Articular chondrocyte of knee joint (primary cell): ENCODE data around the gene HIP1. TPM values are rescaled to one million over a fixed set of nuclear protein-coding genes. Genes with fewer than 3 reads are reported as not detected.

Experiments used
- small RNA-seq: library from RNA; depleted of rRNA; stranded (forward); fragments of <200 nt; gene quantifications from one replicate; pipeline ENCODE3, GENCODE V24; 2012
- total RNA-seq: library from RNA; depleted of rRNA; stranded (reverse); fragments of >200 nt; gene quantifications from 2 replicates; pipeline ENCODE4 v1.2.3, GENCODE V29; 2012

HIP1 gene
- 13.7 and 14.4 TPM in 2 replicates for total RNA-seq

GRCh38 chr7:75738604-75738974 lies at the start of gene HIP1:
HIP1 (minus strand) TSS chr7:75738941; CDS start chr7:75738920, 21 bp downstream.

GRCh38 chr7:75772081-75773077 lies 33.6 kb upstream of the HIP1 start, which contains the start of gene CCL26:
CCL26 (minus strand) TSS chr7:75772211; CDS start chr7:75772176, 35 bp downstream.

GRCh38 chr7:75492020-75492419 lies 246.7 kb downstream of the HIP1 start, which contains the start of gene SPDYE5:
SPDYE5 (plus strand) TSS chr7:75492320; CDS start chr7:75494048, 1,728 bp downstream.

DNA sequence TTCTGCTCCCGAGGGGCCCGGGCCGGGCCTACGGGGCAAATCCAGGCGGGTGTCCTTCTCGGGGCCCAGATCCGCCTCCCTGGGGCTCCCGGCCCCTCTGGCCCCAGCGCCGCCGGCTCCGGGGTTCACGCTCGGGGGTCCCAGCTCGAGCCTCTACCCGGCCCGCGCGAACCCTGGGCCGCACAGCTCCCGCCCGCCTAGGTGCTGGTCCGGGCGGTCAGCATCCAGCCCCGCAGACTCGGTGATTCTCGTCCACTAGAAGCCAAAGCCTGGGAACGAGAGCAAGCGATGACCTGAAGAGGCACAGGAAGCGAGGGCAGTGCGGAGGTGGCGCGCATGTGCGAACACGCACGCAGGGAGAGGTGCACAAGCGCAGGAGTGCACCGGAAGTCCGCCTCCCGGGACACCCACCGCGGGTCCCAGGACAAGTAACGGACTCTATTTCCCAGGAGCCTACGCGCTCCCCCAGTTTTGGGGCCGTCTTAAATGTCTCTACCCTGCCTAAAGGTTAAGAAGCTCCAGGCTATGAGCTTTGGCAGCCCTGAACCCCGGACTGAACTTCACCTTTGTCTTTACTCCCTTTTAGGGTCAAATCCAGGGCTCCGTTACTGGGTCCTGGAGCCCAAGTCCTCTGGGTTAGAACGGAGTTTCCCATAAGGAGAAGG lies 252.6 kb downstream of the HIP1 start, which contains the start of gene POM121C:
TSS of gene POM121C (minus strand) at position 321 of the 665 bp plus-strand sequence. CDS start 44,803 bp downstream, outside the sequence.

Small RNA genes within 50 kb of the gene (small RNA-seq; reads per million reads assigned to genes)
- gene AC211429.1 (not detected), gene RF00019 (not detected)

Other genes with a start within 250 kb of the HIP1 start
- gene SPDYE5, start 246.6 kb downstream of the HIP1 start, total RNA-seq: 0.11 and 0.13 TPM in 2 replicates
- 0.65 and 1.2 TPM in 2 replicates for gene CCL26, start 33.3 kb upstream of the HIP1 start, total RNA-seq
- not detected in 2 replicates for gene CCL24, start 74.9 kb upstream of the HIP1 start, total RNA-seq
- 23.3 and 23.5 TPM in 2 replicates for gene RHBDD2, start 140.1 kb upstream of the HIP1 start, total RNA-seq
- 42.0 and 46.5 TPM in 2 replicates for gene POR, start 176.2 kb upstream of the HIP1 start, total RNA-seq